ENCODE data around the gene TMPRSS3.

- TF ChIP-seq THRA (CRISPR knock-in tag; IDR thresholded peaks at IDR 0.05; ENCODE audit: borderline replicate concordance) (no peak), POLR2A (IDR thresholded peaks at IDR 0.05; ENCODE audit: insufficient read depth in 1 of 2, low read depth in 2 of 2, low read length in 2 of 2) (no peak)
These were observed 65.2 kb downstream of the TMPRSS3 start for GRCh38 chr21:42330380-42331371.

Data from HepG2 (cell line).